AG09309 (cell line): Measurements from ENCODE around the gene WSCD2.

ENCODE experiments used
- DNase-seq: peaks from one replicate; pipeline ENCODE4 v3.0.0-alpha.2; 2010; ENCODE audit warnings: low read depth
- H3K4me3 ChIP-seq: 2 replicates; pipeline ENCODE4 v1.5.1; 2011; ENCODE audit warnings: mild to moderate bottlenecking, low read depth, low read length, moderate library complexity; ENCODE audit not compliant: control insufficient read depth
- CTCF ChIP-seq: IDR thresholded peaks from 2 replicates; pipeline ENCODE4 v1.5.1; 2011; ENCODE audit warnings: mild to moderate bottlenecking, low read depth, low read length, inconsistent platforms; ENCODE audit not compliant: insufficient read depth, control insufficient read depth; ENCODE audit errors: missing control alignments

The WSCD2 gene

GRCh38 chr12:108299516-108299915 lies 170.4 kb downstream of the WSCD2 start:
- DNase-seq = no peak
- no peak for TF ChIP-seq CTCF

More at GRCh38 chr12:108299516-108299915, 170.4 kb downstream of the WSCD2 start:
- H3K4me3 ChIP-seq = no peak overlapping the region
